RWPE2 (cell line): ENCODE measurements around the gene ARHGAP45.
"Not testable (repeated sequence)": the region's sequence is repeated elsewhere in the genome, so short reads cannot be mapped to it uniquely, and the experiment has no call there.

Source experiments
- ATAC-seq: fragments of 200-7000 bp; cut with Tn5 transposase; 3 replicates; pipeline ENCODE4 v1.9.1; 2021; ENCODE audit warnings: low read depth
- DNase-seq: peaks from one replicate; pipeline ENCODE4 v3.0.0-alpha.2; 2020; ENCODE audit warnings: low spot score
- H3K27ac ChIP-seq: fragments of 450-650 bp; 2 replicates; pipeline ENCODE4 v1.5.1; 2017; ENCODE audit warnings: mild to moderate bottlenecking; ENCODE audit not compliant: poor library complexity, severe bottlenecking
- H3K27me3 ChIP-seq: fragments of 250-450 bp; sonication (Bioruptor Pico); 2 replicates; pipeline ENCODE4 v1.5.1; 2021; ENCODE audit warnings: mild to moderate bottlenecking, moderate library complexity; ENCODE audit not compliant: insufficient read depth, poor library complexity, severe bottlenecking
- H3K36me3 ChIP-seq: fragments of 250-450 bp; sonication (Bioruptor Pico); 2 replicates; pipeline ENCODE4 v1.5.1; 2020; ENCODE audit warnings: low read depth, mild to moderate bottlenecking, moderate library complexity
- H3K4me1 ChIP-seq: fragments of 250-450 bp; sonication (Bioruptor Pico); 2 replicates; pipeline ENCODE4 v1.5.1; 2021; ENCODE audit warnings: mild to moderate bottlenecking, moderate library complexity; ENCODE audit not compliant: insufficient read depth, poor library complexity, severe bottlenecking
- H3K4me3 ChIP-seq: fragments of 250-450 bp; sonication (Bioruptor Pico); 2 replicates; pipeline ENCODE4 v1.5.1; 2021; ENCODE audit warnings: mild to moderate bottlenecking, moderate library complexity; ENCODE audit not compliant: severe bottlenecking
- H3K9me3 ChIP-seq: fragments of 250-450 bp; sonication (Bioruptor Pico); 2 replicates; pipeline ENCODE4 v1.5.1; 2021; ENCODE audit warnings: mild to moderate bottlenecking, moderate library complexity; ENCODE audit not compliant: severe bottlenecking
- CTCF ChIP-seq: fragments of 450-650 bp; IDR thresholded peaks from one replicate; pipeline ENCODE4 v1.5.1; 2017; ENCODE audit warnings: mild to moderate bottlenecking, moderate library complexity; ENCODE audit not compliant: poor library complexity, severe bottlenecking

ARHGAP45 gene

GRCh38 chr19:1126984-1127760 lies 60.2 kb downstream of the ARHGAP45 start:
- H3K9me3 ChIP-seq, result no peaks in the 10 kb centered on the region
- no peak for TF ChIP-seq CTCF
- H3K4me1 ChIP-seq, result no peaks in the 10 kb centered on the region
- H3K27me3 ChIP-seq, result no peaks in the 10 kb centered on the region
- peaks cover 71% of the 10 kb centered on the region for H3K36me3 ChIP-seq
- ATAC-seq, result no peak
- DNase-seq, result no peak
- H3K4me3 ChIP-seq, result no peak overlapping the region
- H3K27ac ChIP-seq, result peak overlapping the region; percentile 36

GRCh38 chr19:1128106-1128505 lies 61.1 kb downstream of the ARHGAP45 start:
- H3K4me3 ChIP-seq, result no peak overlapping the region
- no peaks in the 10 kb centered on the region for H3K9me3 ChIP-seq
- H3K36me3 ChIP-seq, result peaks cover 64% of the 10 kb centered on the region
- no peak overlapping the region for H3K27ac ChIP-seq
- ATAC-seq, result no peak
- TF ChIP-seq CTCF, result no peak
- no peaks in the 10 kb centered on the region for H3K27me3 ChIP-seq
- DNase-seq, result no peak
- H3K4me1 ChIP-seq, result peaks cover 6% of the 10 kb centered on the region

- H3K4me1 ChIP-seq, H3K4me3 ChIP-seq, H3K27me3 ChIP-seq, H3K27ac ChIP-seq, H3K9me3 ChIP-seq, DNase-seq, ATAC-seq: not testable (repeated sequence)
- peaks cover 58% of the 10 kb centered on the region for H3K36me3 ChIP-seq
These were observed 62.1 kb downstream of the ARHGAP45 start for GRCh38 chr19:1129084-1129483.

GRCh38 chr19:1129535-1129934 lies 62.6 kb downstream of the ARHGAP45 start:
- Histone ChIP-seq H3K4me3 (no peak overlapping the region), H3K27me3 (no peaks in the 10 kb centered on the region), H3K27ac (no peak overlapping the region), H3K36me3 (peaks cover 57% of the 10 kb centered on the region), H3K4me1 (peaks cover 6% of the 10 kb centered on the region), H3K9me3 (no peaks in the 10 kb centered on the region)
- no peak for TF ChIP-seq CTCF
- ATAC-seq, result no peak
- DNase-seq, result no peak

DNA sequence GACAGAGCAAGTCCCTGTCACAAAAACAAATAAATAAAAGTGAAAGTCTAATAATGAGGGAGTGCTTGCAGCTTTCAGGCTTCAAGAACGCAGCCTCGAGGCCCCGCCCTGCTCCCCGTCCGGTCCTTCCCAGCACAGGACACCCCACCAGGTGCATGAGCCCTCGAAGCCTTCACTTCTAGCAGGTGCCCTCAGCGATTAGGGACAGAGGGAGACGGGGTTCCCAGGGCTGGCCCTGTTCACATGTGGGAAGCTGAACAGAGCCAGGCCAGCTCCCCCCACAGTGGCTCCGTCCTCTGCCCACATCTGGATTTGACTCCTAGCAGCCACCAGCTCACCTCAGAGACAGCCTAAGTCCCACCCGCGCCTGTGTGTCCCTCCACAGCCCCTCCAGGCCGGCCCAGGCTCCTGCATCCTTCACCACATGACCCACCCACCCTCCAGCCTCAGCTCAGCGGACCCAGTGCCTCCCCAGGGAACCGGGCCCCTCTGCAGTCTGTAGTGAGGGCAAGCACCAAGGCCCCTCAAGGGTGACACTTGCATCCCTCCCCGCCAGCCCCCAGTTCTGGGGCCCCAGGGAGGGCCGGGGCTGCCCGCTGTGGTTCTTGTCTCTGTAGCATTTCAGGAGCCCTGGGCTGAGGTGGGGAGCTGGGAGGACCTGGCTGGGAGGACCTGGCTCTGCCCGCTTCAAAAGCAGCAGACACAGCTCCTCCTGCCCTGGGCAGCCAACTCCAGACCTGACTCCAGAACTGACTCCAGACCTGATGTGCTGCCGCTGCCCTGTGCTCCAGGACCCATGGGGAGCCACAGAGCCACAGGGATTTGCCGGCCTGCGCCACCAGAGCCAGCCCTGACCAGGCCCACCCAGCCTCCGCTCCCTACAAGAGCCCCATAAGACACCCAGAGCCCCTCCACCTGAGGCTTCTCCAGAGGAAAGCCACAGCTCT lies 64.1 kb downstream of the ARHGAP45 start:
- ATAC-seq, result no peak; the same call in 2 of the 3 replicates
- DNase-seq, result no peak
- peaks cover 6% of the 10 kb centered on the region for H3K4me1 ChIP-seq
- H3K27me3 ChIP-seq, result no peaks in the 10 kb centered on the region
- peaks cover 46% of the 10 kb centered on the region for H3K36me3 ChIP-seq
- no peak for TF ChIP-seq CTCF
- no peaks in the 10 kb centered on the region for H3K9me3 ChIP-seq
- peak overlapping the region; percentile 42 for H3K4me3 ChIP-seq
- peak overlapping the region; percentile 79 for H3K27ac ChIP-seq
